Peyer's patch (tissue), 4 donors: ENCODE results near the gene FKBP14.

Source experiments
- CTCF ChIP-seq, 6 experiments: fragments of 450-650 bp in 4 of 6; fragments of 200-600 bp in 2 of 6; sonication (generic) in 1 of 6; IDR thresholded peaks; one replicate each; pipeline ENCODE4 v1.5.1; 2017 to 2019; ENCODE audit warnings: antibody characterized with exemption in 6 of 6, mild to moderate bottlenecking in 3 of 6, moderate library complexity in 1 of 6
- POLR2A ChIP-seq, 2 donors: fragments of 450-650 bp; IDR thresholded peaks; one replicate each; pipeline ENCODE4 v1.5.1; 2017; ENCODE audit warnings: antibody characterized with exemption in 2 of 2, mild to moderate bottlenecking in 2 of 2, moderate library complexity in 2 of 2

GRCh38 chr7:30026229-30027064 is at the start of gene FKBP14:
- TF ChIP-seq CTCF (IDR thresholded peaks at IDR 0.05), result no peak
- no peak for TF ChIP-seq POLR2A (IDR thresholded peaks at IDR 0.05)
